SK-N-DZ (cell line): Measurements from ENCODE around the gene CHAF1B.

ENCODE experiments used
- DNase-seq: peaks from one replicate; pipeline ENCODE4 v3.0.0-alpha.2; 2015; ENCODE audit warnings: low spot score
- small RNA-seq, 2 experiments: library from RNA; depleted of rRNA; stranded (forward); fragments of <200 nt; gene quantifications; one replicate each; pipeline ENCODE3, GENCODE V24; 2014

Gene CHAF1B

GRCh38 chr21:36461918-36462486, 76.8 kb downstream of the CHAF1B start:
- DNase-seq = no peak

GRCh38 chr21:36463204-36463603, 78.0 kb downstream of the CHAF1B start:
- DNase-seq = no peak

- DNase-seq = no peak
Observed at GRCh38 chr21:36463991-36464390, 78.8 kb downstream of the CHAF1B start.

GRCh38 chr21:36464590-36464989, 79.4 kb downstream of the CHAF1B start:
- no peak for DNase-seq

- no peak for DNase-seq
Observed at GRCh38 chr21:36465478-36465877, 80.3 kb downstream of the CHAF1B start.

GRCh38 chr21:36466061-36466511, 80.9 kb downstream of the CHAF1B start:
- no peak for DNase-seq

Small RNA genes lying within 50 kb of the gene (small RNA-seq; reads per million reads assigned to genes)
- 0 reads per million in 2 experiments for gene ATP5MFP1
